Ovary (tissue), 3 donors: ENCODE data around the gene PSMD12.

ENCODE experiments used
- CTCF ChIP-seq, 3 donors: fragments of 450-650 bp in 2 of 3; fragments of 200-600 bp in 1 of 3; IDR thresholded peaks; one replicate each; pipeline versions ENCODE4 v1.5.1 to v1.8.0; 2016 to 2022; ENCODE audit warnings: antibody characterized with exemption in 3 of 3, mild to moderate bottlenecking in 1 of 3
- EP300 ChIP-seq: sonication (generic); formaldehyde crosslinking; IDR thresholded peaks from one replicate; pipeline ENCODE4 v1.6.1; 2017; ENCODE audit warnings: antibody characterized with exemption
- POLR2A ChIP-seq: fragments of 450-650 bp; IDR thresholded peaks from one replicate; pipeline ENCODE4 v1.6.1; 2017; ENCODE audit warnings: antibody characterized with exemption, mild to moderate bottlenecking, moderate library complexity
- donor health status: DM: no; HTN: no; CAD: no.

GRCh38 chr17:67359960-67360791 is 6.2 kb downstream of the PSMD12 start:
- no peak for TF ChIP-seq CTCF (IDR thresholded peaks at IDR 0.05)
- TF ChIP-seq EP300 = no peak
- no peak for TF ChIP-seq POLR2A
